ENCODE results near the gene TBC1D2.

Gene TBC1D2

DNA sequence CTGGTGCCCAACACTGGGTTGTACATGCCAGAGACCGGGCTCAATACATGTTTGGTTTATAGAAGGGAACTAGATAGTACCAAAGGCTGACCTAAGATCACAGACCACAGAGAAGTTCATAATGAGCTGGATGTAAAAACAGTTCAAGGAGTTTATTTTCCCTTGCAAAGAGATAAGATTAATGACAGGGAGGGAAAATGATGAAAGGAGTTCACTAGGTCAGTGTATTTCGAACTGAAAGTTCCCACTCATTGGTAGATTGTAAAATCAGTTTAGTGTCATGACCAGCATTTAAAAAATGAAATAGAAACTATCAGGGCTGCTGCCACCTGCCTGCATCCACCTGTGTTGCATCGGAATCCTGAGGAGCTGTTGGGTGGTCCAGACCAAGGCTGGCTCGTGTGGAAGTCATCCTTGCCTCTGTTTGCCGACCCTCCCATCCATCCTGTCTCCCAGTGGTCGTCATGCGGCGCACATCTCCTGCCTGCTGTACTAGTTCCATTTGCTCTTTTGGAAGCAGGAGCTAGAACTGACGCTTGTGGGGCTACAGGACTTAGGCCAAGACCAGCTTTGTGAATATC is 21.1 kb downstream of the TBC1D2 start:
- DNase-seq: no peak

DNA sequence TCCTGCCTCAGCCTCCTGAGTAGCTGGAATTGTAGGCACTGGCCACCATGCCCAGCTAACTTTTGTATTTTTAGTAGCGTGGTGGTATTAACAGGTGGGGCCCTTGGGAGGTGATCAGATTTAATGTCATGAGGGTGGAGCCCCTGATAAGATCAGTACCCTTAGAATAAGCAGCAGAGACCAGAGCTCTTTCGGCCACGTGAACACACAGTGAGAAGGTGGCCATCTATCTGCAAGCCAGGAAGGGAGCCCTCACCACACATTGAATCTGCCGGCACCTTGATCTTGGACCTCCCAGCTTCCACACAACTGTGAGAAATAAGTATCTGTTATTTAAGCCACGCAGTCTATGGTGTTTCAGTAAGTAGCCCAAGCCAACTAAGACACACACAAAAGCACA is 22.5 kb downstream of the TBC1D2 start:
- DNase-seq: no peak

DNA sequence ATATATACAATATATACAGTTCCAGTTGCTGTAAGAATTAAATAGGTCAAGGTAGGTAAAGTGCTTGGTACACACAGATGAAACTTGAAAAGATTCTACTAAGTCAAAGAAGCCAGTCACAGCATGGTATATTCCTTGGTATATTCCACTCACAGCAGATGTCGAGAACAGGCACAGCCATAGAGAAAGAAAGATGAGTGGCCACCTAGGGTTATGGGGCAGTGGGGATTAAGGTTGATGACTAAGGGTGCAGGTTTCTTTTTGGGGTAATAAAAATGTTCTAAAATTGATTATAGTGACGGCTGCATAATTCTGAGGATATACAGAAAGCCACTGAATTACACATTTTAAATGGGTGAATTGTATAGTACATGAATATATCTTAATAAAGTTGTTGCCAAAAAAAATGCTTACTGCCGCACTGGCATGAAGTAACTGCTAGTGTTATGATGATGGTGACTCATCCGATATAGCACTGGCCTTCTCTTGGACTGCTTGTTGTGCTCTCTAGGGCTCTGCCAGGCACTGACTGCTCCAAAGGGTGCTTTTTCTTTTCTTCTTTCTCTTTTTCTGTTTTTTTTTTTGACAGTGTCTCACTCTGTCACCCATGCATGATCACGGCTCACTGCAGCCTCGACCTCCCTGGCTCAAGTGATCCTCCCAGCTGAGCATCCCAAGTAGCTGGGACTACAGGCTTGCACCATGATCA is 23.5 kb downstream of the TBC1D2 start:
- no peak for DNase-seq

DNA sequence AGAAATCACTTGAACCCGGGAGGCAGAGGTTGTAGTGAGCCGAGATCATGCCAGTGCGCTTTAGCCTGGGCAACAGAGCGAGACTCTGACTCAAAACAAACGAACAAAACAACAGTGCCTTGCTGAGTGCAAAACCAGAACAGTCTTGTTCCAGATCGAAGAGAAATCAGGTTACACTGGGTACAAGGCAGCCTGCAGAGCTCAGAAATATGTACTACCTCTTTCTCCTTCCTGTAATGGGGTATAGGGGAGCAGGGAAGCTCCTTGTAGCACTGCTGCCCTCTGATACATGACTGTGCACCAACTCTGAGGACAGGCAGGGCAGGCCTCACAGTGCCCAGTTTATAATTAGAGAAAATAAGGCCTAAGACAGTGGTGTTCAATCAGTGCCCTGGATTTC is 24.7 kb downstream of the TBC1D2 start:
- DNase-seq: no peak

DNA sequence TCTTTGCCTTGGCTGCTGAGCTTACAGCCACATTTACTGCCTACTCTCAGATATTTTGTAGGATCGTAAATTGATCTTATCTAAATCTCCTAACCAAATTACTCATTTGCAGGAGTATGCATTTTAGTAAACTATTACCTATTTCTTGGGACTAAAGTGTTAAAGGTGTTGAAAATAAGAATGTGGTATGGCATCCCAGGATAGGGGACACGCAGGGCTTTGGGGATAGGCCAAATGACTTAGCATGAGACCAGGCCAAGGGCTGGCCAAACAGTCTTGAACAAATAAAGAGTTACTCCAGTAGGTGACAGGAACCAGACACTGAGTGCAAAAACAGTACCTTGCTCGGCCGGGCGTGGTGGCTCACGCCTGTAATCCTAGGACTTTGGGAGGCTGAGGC is 25.1 kb downstream of the TBC1D2 start:
- no peak for DNase-seq

DNA sequence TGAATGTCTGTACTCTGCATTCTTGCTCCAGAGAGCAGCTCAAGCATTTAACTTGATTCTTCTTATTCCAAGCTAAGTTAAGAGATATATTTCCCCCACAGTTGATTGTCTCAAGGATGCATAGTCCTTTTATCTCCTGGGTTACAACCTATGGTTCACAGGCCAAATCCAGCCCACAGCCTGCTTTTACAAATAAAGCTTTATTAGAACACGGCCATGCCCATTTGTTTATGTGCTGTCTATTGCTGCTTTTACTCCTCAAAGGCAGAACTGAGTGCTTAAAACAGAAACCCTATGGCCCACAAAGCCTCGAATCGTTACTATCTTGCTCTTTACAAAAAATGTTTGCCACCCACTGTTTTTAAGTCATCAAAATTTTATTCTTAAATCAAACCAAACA is 25.8 kb downstream of the TBC1D2 start:
- no peak for DNase-seq

DNA sequence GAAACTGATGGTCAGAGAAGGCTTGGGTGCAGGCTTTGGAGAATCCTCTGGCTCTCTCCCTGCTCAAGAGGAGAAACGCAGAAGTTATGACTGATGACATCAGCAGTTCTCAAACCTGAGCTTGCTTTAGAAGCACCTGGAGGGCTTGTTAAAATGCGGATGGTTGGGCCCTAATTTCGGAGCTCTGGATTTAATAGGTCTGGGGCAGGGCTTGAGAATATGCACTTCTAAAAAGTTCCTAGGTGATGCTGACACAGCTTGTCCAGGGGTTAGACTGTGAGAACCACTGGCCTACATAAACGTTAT is 26.4 kb downstream of the TBC1D2 start:
- no peak for DNase-seq

DNA sequence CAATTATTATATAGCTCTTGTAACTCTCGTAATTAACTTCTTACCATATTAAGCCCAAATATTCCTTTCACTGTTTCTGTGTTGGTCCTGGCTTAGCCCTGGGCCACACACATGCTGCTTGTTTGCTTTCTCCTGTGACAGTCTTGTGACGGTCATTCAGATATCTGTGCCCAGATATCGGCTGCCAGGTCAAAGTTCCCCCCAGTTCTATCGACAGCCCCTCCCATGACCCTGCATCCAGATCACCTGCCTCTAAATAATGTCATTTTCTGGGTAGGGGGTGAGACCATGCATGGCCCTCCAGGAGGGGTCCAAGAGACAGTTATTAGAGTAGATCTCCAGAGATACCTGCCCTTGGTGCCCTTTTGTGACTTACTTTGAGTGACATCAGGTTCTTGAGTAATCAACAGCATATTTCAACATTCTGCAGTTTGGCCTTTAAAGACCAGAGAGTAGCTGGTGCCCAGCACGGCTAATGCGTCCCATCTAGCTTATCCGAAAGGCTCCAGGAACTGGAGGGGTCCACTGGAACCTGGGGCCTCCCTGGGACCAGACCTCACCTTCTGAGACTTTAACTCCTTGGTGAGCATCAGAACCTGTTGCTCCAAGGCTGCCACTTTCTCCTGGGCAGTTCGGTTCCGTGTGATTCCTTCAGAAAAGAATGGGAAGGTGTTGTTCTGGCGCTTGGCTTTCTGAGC is 26.9 kb downstream of the TBC1D2 start:
- DNase-seq: no peak

DNA sequence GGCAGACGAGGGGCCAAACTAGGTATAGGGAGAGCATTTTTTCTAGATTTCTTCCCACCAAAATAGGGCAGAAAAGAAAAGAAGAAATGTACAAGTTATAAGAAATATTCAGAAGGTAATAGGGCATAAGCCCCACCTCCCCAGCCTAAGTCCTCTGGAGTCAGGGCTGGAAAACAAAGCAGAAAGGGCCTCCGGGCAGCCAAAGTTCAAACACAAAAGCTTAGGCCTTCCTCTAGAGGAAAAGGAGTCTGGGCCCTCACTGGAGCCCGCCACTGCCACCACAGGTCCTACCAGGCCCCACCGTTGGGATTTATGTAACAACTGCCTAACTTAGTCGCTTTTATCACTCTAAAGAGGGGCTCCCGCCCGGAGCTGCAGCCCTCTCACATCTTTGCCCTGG is 27.6 kb downstream of the TBC1D2 start:
- no peak for DNase-seq

DNA sequence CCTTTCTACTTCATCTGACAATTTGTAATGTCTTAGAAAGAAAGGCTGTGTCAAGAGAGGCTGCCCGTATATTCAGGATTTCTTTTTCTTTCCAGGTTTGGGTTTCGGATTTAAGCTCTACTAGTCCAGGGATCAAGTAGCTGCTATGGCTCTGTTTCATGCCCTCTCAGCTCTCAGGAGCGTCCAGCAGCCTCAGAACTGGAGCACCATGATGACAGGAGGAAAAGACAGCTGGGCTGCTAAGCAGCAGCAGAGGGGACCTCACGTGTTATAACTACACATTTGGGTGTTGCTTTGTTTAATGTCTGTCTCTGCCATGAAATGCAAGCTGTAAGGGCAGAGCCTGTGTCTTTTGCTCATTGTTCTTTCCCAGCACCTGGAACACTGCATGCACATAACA is 28.5 kb downstream of the TBC1D2 start:
- no peak for DNase-seq

DNA sequence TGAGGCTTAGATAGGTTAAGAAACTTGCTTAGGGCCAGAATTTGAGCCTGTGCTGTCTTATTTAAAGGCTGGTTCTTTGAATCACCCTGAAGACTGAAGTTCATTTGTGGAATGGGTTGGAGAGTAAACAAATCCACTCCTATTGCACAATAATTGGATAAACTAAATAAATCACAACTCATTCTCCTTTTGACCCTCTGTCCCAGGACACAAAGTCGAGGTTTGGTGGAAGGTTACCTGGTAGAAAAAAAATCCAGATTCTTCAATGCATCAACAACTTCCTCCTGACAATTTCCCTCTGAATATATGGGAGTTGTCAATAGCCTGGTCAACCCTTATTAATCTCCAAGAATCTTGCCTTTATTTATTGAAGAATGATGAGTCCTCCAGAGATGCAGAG is 28.9 kb downstream of the TBC1D2 start:
- DNase-seq: no peak

DNA sequence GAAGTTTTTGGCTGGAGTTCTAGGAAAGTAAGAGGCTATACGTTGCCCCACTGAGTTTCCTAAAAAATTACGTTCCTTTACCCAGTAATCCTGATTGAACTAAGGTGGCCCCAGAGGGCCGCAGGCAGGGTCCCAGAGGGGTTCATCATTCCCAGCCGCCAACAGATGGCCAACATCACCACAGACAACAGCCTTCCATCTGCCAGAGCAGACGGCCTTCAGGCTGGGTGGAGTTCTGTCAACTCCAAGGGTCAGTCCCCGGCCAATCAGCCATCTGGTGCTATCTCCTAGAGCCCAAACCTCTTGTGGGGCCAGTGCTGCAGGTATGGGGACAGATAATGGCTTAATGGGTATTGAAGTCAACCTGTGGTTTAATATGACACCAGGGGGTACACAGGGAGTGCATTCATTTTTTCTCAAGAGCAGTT is 30.4 kb downstream of the TBC1D2 start:
- DNase-seq: no peak

DNA sequence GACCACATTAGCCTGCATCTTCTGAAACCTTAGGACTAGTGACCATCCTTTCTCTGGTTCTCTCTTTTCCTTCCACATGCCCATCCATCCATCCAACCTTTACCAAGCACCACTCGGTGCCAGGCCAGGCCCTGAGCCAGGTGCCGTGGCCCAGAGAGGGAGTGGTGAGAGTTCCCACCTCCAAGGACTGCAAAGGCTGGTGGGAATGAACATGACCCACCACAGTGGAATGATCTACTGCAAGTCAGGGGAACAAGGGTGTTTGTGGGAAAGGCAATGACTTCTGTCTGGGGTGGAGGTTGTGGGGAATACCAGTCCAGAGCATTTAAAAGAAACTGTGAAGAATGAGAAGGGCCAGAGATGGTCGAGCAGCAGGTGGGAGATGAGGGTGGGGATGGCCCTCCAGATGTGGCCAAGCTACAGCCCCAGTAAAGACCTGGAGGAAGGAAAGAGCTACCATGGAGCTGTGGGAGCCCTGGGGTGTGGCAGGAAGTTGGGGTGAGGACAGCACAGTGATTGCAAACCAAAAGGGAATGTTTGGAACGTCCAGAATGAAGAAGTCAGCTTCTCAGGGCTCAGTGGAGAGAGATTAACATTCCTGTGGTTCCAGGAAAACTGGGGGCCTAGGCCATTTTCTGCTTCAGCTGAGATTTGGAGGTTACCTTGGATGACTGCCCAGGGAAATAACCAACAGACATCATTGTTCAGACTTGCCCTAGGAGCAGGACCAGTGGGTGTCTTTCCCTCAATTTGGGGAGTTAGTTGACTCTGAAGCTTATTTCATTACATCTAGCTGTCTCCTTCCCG is 32.4 kb downstream of the TBC1D2 start:
- DNase-seq: no peak

DNA sequence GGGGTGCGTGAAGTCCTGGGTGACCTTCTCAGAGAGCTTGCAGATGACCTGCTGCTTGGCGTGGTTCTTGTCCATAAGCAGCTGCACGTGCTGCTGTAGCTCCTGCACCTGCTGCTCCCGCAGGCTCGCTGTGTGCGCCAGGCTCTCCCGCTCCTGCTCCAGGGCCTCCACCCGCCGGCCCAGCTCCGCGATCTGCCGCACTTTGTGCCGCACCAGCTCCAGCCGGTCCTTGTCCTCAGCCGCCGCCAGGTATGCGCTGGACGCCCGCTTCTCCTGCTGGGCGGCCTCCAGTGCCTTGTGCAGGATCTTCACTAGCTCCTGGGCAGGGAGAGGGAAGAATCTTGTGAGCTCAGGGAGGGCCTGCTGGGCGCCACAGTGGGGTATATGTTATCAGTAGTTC is 34.5 kb downstream of the TBC1D2 start:
- no peak for DNase-seq

DNA sequence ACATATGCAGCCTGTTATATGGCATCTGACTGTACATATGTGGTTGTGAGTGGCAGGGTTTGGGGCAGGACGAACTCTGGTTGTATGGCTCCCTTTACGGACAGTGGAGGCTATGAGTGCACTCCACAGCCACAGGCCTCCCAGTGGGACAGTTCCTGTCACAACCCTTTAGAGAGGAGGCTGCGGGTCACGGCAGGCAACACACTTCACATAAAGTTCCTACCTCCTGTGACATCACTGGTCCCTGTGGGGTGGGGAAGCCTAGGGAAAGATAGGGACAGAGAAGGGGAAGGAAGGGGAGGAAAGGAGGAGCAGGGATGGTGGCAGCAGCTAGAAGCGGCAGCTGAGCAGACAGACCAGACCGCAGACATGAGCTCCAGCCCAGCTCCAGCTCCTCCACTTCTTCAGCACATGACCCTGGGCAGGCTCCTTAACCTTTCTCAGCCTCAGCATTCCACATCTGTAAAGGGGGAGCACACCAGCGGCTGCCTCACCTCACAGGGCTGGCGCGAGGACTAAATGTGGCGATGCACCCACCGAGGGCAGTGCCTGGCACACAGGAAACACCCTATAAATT is 35.6 kb downstream of the TBC1D2 start:
- no peak for DNase-seq

DNA sequence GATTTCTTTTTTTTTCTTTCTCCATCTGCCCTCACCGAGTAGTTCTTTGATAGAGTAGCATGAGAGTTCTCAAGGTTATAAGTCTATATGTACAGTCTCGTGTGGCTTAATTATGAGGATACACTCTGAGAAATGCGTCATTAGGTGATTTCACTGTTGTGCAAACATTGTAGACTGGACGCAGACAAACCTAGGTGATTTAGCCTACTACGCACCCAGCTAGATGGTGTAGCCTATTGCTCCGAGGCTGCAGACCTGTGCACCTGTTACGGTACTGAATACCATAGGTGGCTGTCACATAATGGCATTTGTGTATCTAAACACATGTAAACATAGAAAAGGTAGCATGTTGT is 36.1 kb downstream of the TBC1D2 start:
- no peak for DNase-seq

DNA sequence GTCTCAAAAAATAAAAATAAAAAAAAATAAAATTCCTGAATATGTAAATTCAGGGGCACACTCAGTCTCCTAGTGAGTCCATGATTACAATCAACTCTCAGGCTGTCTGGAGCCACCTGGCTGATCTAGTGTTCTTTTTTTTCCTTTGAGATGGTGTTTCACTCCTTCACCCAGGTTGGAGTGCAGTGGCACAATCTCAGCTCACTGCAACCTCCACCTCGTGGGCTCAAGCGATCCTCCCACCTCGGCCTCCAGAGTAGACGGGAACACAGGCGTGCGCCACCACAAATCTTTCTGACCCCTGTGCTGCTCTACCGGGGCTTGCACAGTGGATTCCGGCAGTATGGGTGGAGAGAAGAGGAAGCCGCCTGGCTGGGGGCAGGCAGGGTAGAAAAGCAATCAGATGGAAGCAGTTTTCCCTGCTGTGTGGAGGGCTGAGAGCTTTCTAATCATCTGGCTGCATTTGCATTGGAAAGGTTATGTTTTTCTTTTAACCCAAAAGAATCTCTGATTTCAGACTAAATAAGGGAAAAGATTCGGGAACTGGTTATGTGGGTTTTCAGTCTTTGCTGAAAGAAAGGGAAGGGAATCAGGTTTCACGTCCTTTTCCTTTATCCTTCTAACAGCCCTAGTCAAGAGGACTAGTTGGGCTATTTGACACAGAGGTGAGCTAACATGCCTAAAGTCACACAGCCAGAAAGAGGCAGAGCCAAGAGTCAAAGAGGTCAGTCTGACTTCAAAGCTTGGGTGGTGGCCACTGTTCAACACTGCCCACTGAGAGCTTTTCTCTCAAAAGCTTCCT is 36.7 kb downstream of the TBC1D2 start:
- DNase-seq: no peak

DNA sequence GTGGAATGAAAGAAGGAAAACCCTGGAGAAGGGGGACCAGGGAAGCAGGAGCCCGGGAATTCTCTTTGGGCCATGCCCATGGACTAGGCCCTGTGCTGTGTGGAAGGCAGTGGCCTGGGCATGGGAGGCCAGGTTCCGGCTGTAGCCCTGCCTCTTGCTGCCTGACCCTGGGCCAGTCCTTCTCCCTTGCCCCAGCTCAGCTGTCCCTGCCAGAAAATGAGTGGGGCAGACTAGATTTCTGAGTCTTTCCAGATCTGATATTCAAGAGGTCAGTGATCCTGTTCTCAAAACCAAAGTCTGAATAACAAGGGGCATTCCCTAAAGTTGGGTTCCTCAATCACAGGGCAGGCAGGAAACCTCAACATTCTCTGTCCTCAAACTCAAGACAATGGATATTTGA is 38.2 kb downstream of the TBC1D2 start:
- DNase-seq: no peak

DNA sequence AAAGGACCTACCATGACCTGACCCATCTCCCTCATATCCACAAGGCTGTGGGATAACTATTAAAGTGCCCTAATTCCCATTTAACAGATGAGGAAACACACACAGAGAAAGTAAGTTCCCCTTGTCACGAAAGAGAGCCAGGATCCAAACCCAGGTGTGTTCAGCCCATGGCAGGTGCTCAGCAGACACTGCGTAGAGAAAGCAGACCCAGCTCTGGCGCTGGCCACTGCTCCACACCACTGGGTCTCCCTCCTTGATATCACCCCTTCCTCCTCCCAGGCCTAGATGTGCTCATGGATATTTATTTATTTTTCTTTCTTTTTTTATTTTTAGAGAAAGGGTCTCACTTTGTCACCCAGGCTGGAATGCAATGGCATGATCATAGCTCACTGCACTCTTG is 39.1 kb downstream of the TBC1D2 start:
- DNase-seq: no peak

DNA sequence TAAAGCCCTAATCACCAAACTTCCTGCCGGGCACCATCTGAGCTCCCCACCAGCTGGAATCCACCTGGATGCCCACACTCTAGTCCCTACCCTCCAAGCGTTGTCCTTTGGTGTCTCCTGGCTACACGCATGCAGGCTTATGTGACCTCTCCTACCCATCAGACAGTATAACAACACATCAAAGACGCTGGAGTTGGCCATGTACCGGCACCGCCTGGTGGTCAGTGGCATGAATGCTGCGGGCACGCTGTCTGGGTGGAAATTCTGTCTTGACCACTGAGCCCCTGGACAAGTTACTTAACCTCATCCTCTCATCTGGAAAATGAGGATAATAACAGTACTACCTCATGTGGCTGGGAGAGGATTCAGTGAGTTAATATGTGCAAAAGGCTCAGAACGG is 39.6 kb downstream of the TBC1D2 start:
- DNase-seq: no peak

DNA sequence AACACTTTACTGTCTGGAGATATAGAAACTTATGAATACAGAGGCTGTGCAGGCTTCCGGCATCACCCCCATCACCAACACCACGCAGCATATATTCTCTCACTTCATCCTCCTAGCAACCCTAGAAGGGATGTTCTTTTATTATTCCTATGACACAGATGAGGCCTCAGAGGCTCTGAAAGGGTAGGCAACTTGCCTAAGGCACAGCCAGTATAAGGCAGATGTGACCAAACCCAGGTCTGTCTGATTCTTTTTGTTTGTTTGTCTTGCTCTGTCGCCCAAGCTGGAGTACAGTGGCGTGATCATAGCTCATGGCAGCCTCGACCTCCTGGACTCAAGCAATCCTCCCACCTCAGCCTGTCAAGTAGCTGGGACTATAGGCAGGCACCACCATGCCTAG is 40.2 kb downstream of the TBC1D2 start:
- no peak for DNase-seq

DNA sequence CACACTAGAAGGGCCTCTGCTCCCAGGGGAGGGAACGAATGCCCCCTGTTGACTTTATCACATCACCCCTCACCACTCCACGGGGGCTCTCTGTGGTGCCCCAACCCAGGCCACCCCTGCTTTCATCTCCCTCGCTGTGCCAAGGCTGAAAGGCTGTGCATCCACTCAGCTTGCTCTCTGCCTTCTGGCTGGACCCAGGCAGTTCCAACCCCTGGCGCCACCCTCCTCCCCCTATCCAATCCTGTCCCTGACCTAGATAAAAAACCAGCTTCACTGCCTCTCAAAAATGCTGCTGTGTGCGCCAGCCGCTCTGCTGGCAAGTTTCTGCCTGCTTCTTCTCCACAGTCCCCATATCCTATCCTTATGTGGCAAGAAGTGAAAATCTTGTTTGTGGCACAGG is 40.6 kb downstream of the TBC1D2 start:
- no peak for DNase-seq

DNA sequence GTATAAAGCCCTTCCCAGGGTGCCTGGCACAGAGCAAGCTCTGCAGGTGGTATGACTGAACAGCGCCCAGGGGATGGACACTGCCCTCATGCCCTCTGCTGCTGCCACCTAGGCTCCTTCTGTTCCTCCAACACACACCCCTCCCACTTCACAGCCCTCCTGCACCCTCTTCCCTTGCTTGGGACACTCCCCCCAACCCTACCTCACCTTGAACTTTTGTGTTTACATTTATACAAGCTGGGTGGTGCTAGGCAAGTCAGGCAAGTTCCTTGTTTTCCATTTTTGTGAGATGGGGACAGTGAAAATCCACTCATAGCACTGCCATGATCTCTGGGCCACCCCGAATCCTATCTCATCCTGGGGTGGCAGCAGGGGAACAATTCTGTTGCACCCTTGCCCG is 44.2 kb downstream of the TBC1D2 start:
- no peak for DNase-seq
